H1 (cell line): ENCODE measurements around the gene EPB41L2. TPM values are rescaled to one million over a fixed set of nuclear protein-coding genes. Genes with fewer than 3 reads are reported as not detected.

Experiments
- GABPA ChIP-seq: IDR thresholded peaks from 2 replicates; pipeline ENCODE4 v1.6.1; 2011; ENCODE audit warnings: mild to moderate bottlenecking, low read length, moderate library complexity, borderline replicate concordance; ENCODE audit not compliant: insufficient read depth
- polyA plus RNA-seq, 7 experiments: library from polyadenylated mRNA; depleted of rRNA in 3 of 7; stranded (reverse) in 5 of 7; unstranded in 2 of 7; fragments of >200 nt in 5 of 7; fragments of 200-250 nt in 2 of 7; gene quantifications; 1 replicate in 5 of 7; 2 replicates in 1 of 7; 4 replicates in 1 of 7; pipeline versions ENCODE4 v1.2.1 to v1.2.3, GENCODE V29; 2011 to 2013; ENCODE audit warnings: missing spikeins in 2 of 7, mixed read lengths in 2 of 7
- total RNA-seq: library from RNA; stranded (reverse); fragmentation: NEBNext Ultra II Directional; extraction: Animal tissue kit (Norgen Biotek cat#: 25700); gene quantifications from 2 replicates; pipeline ENCODE4 v1.2.1, GENCODE V29; 2021

Gene EPB41L2
- total and polyA plus RNA-seq, 2 of the 8 experiments (the other 6 are each of a cell fraction or from before 2014, with no cell fraction given) = 22.5 to 123 TPM

DNA sequence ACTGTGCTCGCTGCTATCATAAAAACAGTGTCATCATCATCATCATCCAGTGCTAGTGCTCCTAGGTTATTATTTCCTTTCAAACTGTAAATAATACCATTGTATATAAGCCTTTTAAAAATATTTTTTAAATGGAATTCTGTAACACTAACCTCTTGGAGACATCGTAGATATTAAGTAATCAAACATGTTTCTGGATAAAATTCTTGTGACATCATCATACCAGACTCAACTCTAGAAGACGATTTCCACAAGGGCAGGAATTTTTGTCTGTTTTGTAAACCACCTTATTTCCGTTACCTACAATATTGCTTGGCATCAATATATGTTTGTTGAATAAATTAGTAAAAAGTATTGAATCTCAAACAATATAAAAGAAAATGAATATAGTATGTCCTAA lies 40.4 kb downstream of the EPB41L2 start (continued):
- no peak for TF ChIP-seq GABPA
